Neural cell (in vitro differentiated cells): Measurements from ENCODE around the gene GGCT.

Experiments
- RAD21 ChIP-seq: fragments of 450-650 bp; conservative IDR thresholded peaks from 2 replicates; pipeline ENCODE4 v1.6.1; 2014; ENCODE audit warnings: antibody characterized with exemption, mild to moderate bottlenecking, moderate library complexity
- SMC3 ChIP-seq: fragments of 450-650 bp; conservative IDR thresholded peaks from 2 replicates; pipeline ENCODE4 v1.6.1; 2014; ENCODE audit warnings: antibody characterized with exemption, mild to moderate bottlenecking, moderate library complexity; ENCODE audit not compliant: poor library complexity
- TAF1 ChIP-seq: IDR thresholded peaks from 2 replicates; pipeline ENCODE4 v1.6.1; 2012; ENCODE audit warnings: low read depth
- TF ChIP-seq, protein P1 (sequence below): fragments of 450-650 bp; IDR thresholded peaks from 2 replicates; pipeline ENCODE4 v1.5.1; 2014; ENCODE audit warnings: antibody characterized with exemption, mild to moderate bottlenecking, moderate library complexity; ENCODE audit not compliant: poor library complexity, severe bottlenecking

DNA sequence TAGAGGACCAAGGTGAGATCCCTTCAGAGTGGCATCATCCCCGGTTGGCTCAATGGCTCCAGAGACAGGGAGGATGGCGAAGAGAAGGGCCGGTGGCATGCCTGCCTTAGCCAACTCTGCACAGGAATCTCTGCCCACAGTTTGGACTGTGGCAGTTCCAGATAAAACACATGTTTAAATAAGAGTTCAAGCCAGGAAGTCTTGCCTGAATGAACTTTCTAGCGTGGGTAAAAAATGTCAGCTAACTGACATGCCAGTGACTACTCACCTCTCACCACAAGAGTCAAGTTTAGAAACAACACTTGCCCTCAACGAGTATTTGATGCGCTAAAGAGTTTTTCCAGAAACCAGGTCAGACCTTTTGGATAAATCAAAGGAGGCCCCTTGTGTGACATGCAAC lies 29.0 kb downstream of the GGCT start:
- TF ChIP-seq SMC3 (no peak), RAD21 (no peak), TAF1 (no peak)
- TF ChIP-seq, protein P1, sequence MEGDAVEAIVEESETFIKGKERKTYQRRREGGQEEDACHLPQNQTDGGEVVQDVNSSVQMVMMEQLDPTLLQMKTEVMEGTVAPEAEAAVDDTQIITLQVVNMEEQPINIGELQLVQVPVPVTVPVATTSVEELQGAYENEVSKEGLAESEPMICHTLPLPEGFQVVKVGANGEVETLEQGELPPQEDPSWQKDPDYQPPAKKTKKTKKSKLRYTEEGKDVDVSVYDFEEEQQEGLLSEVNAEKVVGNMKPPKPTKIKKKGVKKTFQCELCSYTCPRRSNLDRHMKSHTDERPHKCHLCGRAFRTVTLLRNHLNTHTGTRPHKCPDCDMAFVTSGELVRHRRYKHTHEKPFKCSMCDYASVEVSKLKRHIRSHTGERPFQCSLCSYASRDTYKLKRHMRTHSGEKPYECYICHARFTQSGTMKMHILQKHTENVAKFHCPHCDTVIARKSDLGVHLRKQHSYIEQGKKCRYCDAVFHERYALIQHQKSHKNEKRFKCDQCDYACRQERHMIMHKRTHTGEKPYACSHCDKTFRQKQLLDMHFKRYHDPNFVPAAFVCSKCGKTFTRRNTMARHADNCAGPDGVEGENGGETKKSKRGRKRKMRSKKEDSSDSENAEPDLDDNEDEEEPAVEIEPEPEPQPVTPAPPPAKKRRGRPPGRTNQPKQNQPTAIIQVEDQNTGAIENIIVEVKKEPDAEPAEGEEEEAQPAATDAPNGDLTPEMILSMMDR, result no peak
